Measurements from ENCODE around the gene AP1S1. TPM values are rescaled to one million over a fixed set of nuclear protein-coding genes. Genes with fewer than 3 reads are reported as not detected.

AP1S1 gene
- total and polyA plus RNA-seq, 2 of the 13 experiments (the other 11 are each of a cell fraction or from before 2014, with no cell fraction given) = 57.5 to 68.1 TPM

DNA sequence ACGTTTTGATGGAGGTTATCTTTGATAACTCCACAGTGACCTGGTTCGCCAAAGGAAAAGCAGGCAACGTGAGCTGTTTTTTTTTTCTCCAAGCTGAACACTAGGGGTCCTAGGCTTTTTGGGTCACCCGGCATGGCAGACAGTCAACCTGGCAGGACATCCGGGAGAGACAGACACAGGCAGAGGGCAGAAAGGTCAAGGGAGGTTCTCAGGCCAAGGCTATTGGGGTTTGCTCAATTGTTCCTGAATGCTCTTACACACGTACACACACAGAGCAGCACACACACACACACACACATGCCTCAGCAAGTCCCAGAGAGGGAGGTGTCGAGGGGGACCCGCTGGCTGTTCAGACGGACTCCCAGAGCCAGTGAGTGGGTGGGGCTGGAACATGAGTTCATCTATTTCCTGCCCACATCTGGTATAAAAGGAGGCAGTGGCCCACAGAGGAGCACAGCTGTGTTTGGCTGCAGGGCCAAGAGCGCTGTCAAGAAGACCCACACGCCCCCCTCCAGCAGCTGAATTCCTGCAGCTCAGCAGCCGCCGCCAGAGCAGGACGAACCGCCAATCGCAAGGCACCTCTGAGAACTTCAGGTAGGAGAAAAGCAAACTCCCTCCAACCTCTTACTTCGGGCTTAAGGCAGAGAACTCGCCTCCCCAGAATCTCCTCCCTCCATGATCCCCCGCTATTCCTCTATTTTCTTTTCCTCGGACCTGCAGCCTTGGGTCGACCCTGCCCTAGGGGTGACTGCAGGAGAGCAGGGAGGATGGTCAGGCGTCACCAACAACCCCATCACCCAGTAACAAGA lies 27.4 kb upstream of the AP1S1 start, which contains the start of gene SERPINE1 (continued):
- TF ChIP-seq, protein P1, sequence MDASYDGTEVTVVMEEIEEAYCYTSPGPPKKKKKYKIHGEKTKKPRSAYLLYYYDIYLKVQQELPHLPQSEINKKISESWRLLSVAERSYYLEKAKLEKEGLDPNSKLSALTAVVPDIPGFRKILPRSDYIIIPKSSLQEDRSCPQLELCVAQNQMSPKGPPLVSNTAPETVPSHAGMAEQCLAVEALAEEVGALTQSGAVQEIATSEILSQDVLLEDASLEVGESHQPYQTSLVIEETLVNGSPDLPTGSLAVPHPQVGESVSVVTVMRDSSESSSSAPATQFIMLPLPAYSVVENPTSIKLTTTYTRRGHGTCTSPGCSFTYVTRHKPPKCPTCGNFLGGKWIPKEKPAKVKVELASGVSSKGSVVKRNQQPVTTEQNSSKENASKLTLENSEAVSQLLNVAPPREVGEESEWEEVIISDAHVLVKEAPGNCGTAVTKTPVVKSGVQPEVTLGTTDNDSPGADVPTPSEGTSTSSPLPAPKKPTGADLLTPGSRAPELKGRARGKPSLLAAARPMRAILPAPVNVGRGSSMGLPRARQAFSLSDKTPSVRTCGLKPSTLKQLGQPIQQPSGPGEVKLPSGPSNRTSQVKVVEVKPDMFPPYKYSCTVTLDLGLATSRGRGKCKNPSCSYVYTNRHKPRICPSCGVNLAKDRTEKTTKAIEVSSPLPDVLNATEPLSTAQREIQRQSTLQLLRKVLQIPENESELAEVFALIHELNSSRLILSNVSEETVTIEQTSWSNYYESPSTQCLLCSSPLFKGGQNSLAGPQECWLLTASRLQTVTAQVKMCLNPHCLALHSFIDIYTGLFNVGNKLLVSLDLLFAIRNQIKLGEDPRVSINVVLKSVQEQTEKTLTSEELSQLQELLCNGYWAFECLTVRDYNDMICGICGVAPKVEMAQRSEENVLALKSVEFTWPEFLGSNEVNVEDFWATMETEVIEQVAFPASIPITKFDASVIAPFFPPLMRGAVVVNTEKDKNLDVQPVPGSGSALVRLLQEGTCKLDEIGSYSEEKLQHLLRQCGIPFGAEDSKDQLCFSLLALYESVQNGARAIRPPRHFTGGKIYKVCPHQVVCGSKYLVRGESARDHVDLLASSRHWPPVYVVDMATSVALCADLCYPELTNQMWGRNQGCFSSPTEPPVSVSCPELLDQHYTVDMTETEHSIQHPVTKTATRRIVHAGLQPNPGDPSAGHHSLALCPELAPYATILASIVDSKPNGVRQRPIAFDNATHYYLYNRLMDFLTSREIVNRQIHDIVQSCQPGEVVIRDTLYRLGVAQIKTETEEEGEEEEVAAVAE (CRISPR knock-in tag; IDR thresholded peaks at IDR 0.05; ENCODE audit: borderline replicate concordance) = no peak
- TF ChIP-seq, protein P2, sequence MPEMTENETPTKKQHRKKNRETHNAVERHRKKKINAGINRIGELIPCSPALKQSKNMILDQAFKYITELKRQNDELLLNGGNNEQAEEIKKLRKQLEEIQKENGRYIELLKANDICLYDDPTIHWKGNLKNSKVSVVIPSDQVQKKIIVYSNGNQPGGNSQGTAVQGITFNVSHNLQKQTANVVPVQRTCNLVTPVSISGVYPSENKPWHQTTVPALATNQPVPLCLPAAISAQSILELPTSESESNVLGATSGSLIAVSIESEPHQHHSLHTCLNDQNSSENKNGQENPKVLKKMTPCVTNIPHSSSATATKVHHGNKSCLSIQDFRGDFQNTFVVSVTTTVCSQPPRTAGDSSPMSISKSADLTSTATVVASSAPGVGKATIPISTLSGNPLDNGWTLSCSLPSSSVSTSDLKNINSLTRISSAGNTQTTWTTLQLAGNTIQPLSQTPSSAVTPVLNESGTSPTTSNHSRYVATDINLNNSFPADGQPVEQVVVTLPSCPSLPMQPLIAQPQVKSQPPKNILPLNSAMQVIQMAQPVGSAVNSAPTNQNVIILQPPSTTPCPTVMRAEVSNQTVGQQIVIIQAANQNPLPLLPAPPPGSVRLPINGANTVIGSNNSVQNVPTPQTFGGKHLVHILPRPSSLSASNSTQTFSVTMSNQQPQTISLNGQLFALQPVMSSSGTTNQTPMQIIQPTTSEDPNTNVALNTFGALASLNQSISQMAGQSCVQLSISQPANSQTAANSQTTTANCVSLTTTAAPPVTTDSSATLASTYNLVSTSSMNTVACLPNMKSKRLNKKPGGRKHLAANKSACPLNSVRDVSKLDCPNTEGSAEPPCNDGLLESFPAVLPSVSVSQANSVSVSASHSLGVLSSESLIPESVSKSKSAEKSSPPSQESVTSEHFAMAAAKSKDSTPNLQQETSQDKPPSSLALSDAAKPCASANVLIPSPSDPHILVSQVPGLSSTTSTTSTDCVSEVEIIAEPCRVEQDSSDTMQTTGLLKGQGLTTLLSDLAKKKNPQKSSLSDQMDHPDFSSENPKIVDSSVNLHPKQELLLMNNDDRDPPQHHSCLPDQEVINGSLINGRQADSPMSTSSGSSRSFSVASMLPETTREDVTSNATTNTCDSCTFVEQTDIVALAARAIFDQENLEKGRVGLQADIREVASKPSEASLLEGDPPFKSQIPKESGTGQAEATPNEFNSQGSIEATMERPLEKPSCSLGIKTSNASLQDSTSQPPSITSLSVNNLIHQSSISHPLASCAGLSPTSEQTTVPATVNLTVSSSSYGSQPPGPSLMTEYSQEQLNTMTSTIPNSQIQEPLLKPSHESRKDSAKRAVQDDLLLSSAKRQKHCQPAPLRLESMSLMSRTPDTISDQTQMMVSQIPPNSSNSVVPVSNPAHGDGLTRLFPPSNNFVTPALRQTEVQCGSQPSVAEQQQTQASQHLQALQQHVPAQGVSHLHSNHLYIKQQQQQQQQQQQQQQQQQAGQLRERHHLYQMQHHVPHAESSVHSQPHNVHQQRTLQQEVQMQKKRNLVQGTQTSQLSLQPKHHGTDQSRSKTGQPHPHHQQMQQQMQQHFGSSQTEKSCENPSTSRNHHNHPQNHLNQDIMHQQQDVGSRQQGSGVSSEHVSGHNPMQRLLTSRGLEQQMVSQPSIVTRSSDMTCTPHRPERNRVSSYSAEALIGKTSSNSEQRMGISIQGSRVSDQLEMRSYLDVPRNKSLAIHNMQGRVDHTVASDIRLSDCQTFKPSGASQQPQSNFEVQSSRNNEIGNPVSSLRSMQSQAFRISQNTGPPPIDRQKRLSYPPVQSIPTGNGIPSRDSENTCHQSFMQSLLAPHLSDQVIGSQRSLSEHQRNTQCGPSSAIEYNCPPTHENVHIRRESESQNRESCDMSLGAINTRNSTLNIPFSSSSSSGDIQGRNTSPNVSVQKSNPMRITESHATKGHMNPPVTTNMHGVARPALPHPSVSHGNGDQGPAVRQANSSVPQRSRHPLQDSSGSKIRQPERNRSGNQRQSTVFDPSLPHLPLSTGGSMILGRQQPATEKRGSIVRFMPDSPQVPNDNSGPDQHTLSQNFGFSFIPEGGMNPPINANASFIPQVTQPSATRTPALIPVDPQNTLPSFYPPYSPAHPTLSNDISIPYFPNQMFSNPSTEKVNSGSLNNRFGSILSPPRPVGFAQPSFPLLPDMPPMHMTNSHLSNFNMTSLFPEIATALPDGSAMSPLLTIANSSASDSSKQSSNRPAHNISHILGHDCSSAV (CRISPR knock-in tag; IDR thresholded peaks at IDR 0.05; ENCODE audit: borderline replicate concordance) = no peak
- TF ChIP-seq NR1H2 (CRISPR knock-in tag; IDR thresholded peaks at IDR 0.05; ENCODE audit: borderline replicate concordance, low read depth) (no peak), SRY (CRISPR knock-in tag; IDR thresholded peaks at IDR 0.05) (peak; percentile 58), ZNF768 (CRISPR knock-in tag; IDR thresholded peaks at IDR 0.05) (peak; percentile 8; the same call in 1 of the 2 replicates), ZNF660 (CRISPR knock-in tag; IDR thresholded peaks at IDR 0.05; ENCODE audit: borderline replicate concordance, low read depth) (no peak), ZNF850 (CRISPR knock-in tag; conservative IDR thresholded peaks at IDR 0.05) (0 out of 2 replicates have a peak, but pooled peaks have one; percentile 46), ZNF550 (CRISPR knock-in tag; IDR thresholded peaks at IDR 0.05; ENCODE audit: borderline replicate concordance) (no peak), NFRKB (IDR thresholded peaks at IDR 0.05) (no peak), ZFY (CRISPR knock-in tag; IDR thresholded peaks at IDR 0.05) (no peak)
- TF ChIP-seq, protein P3, sequence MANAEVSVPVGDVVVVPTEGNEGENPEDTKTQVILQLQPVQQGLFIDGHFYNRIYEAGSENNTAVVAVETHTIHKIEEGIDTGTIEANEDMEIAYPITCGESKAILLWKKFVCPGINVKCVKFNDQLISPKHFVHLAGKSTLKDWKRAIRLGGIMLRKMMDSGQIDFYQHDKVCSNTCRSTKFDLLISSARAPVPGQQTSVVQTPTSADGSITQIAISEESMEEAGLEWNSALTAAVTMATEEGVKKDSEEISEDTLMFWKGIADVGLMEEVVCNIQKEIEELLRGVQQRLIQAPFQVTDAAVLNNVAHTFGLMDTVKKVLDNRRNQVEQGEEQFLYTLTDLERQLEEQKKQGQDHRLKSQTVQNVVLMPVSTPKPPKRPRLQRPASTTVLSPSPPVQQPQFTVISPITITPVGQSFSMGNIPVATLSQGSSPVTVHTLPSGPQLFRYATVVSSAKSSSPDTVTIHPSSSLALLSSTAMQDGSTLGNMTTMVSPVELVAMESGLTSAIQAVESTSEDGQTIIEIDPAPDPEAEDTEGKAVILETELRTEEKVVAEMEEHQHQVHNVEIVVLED (CRISPR knock-in tag; IDR thresholded peaks at IDR 0.05; ENCODE audit: borderline replicate concordance) = peak; percentile 56; the same call in 1 of the 2 replicates
- TF ChIP-seq, protein P4, sequence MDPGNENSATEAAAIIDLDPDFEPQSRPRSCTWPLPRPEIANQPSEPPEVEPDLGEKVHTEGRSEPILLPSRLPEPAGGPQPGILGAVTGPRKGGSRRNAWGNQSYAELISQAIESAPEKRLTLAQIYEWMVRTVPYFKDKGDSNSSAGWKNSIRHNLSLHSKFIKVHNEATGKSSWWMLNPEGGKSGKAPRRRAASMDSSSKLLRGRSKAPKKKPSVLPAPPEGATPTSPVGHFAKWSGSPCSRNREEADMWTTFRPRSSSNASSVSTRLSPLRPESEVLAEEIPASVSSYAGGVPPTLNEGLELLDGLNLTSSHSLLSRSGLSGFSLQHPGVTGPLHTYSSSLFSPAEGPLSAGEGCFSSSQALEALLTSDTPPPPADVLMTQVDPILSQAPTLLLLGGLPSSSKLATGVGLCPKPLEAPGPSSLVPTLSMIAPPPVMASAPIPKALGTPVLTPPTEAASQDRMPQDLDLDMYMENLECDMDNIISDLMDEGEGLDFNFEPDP (CRISPR knock-in tag; conservative IDR thresholded peaks at IDR 0.05) = no peak

Data from HepG2 (cell line).